GM18861 (cell line): ENCODE results near the gene LRP1B.
"Not testable (repeated sequence)": the region's sequence is repeated elsewhere in the genome, so short reads cannot be mapped to it uniquely, and the experiment has no call there.

Source experiments
- ATAC-seq: cut with Tn5 transposase; IDR thresholded peaks from one replicate; pipeline ENCODE4 v1.9.1; 2021; ENCODE audit not compliant: unreplicated experiment

Gene LRP1B

DNA sequence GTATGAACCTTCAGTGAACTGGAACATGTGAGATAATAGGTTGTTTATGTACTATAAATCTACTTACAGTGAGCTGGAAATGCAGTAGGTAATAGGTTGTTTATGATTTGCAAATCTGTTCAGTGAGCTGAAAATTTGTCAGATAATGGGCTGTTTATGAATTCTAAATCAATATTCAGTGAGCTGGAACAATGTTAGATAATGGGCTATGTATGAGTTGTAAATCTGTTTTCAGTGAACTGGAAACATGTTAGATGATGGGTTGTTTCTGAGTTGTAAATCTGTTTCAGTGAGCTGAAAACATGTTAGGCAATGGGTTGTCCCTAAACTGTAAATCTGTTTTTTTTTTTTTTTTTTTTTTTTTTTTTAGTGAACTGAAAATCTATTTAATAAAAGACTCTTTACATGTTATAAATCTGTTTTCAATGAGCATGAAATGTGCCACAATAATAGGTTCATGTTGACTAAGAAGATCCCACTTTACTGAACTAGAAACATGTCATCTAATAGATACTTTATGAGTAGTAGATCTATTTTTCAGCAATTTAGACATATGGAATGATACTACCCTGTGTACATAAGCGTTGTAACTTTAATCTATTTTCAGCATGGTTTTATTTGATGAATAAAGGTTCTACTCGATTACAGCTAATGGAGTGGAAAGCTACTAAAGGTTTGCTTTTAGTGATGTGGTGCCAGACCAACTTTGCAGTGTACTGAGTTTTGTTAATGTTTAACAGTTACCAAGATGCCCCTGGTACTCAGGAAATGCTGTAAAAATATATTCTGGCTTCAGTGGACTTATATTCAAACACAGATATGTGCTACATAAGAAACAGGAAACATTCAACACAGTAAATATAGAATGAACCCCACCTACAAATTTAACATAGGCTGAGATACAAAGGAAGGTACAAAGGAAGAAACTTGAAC is 1471.8 kb downstream of the LRP1B start:
- peak; percentile 75 for ATAC-seq

DNA sequence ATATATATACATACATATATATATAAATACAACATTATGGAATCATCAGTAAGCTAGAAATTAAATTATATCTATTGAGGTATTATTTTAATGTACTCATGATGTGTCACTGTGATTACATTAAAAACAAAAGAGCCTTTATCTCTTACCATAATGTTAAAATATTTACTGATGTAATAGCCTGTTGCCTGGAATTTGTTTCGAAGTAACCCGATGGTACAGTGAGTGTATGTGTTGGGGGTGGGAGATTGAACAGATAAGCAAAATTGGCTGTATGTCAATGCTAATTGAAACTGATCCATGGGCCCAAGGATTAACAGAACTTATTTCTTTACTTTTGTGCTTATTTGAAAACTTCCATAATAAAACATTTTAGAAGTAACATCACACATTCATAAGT is 1473.2 kb downstream of the LRP1B start:
- ATAC-seq, result no peak

DNA sequence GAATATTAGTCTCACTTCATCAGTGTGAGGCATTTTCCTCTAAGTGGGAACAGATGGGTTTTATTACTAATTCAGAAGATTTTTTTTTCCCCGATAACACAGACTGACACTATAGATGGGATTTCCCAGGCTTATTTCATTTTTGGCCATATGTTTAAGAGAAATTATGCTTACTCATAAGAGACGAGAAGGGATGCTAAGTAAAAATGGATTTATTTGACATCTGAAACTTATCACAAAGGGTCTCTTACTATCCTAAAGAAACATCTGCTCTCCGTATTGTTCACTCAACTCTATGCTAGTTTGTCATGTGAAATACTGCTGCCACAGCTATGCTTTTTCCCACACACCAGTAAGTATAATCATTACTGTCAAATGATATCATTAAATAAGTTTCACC is 1476.3 kb downstream of the LRP1B start:
- no peak for ATAC-seq

DNA sequence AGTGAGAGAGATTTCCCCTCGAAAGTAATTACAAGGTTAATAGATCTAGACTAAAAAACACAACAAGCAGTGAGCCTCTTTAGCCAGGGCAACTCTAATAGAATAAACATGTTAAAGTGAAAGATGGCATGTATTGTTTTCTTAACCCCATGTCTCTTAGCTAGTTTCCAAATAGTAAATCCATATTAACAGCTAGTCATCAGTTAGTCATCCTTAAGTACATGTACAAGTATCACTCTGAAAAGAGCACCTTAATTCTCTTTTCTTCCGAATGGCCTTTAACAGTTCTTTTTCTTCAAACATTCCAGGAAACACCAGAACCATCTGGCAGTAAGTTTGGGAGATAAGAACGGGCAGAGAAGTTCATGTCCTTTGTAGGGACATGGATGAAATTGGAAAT is 1480.0 kb downstream of the LRP1B start:
- ATAC-seq, result no peak

DNA sequence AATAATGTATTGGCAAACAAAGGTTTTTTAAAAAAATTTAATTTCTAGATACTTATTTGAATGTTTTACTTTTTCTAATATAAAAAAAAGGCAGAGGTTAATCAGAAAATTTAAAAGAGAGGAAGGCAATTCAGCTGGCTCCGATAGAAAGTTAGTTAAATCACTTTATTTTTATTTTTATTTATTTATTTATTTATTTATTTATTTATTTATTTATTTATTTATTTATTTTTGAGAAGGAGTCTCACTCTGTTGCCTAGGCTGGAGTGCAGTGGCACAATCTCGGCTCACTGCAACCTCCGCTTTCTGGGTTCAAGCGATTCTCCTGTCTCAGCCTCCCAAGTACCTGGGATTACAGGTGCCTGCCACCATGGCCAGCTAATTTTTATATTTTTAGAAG is 1480.7 kb downstream of the LRP1B start:
- ATAC-seq, result not testable (repeated sequence)

DNA sequence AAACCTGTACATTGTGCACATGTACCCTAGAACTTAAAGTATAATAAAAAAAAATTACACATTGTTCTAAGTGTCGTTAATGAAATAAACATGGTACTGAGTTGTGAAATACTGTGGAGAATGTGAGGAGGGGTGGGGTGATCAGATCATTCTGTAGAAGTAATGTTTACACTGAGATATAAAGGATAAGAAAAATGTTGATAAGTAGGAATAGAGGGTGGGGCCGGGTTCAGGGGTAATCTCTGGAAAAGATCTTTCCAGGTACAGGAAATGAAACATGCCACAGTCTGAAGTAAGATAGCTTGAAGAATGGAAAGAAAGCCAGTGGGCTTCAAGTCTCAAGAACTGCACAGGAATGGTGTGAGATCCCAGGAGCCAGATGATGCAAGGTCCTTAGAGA is 1482.4 kb downstream of the LRP1B start:
- no peak for ATAC-seq

DNA sequence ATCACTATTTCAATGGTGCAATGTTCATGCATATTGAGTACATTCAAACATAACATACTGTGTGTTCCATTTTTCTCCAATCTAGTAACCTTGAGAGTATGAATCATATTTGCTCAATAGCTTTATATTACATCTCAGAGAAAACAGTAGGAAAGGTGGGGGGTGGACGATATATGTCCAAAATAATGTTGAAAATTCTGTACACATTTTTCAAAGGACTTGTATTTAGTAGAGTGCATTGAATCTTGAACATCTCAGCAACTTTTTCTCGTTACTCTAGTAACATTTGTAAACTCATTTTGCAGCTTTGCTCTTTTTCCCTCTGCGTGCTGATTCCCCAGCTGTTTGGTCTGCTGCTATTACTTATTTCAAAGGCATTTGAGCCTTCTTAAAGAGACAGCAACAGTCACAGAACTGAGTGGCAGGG is 1487.0 kb downstream of the LRP1B start:
- ATAC-seq, result no peak

DNA sequence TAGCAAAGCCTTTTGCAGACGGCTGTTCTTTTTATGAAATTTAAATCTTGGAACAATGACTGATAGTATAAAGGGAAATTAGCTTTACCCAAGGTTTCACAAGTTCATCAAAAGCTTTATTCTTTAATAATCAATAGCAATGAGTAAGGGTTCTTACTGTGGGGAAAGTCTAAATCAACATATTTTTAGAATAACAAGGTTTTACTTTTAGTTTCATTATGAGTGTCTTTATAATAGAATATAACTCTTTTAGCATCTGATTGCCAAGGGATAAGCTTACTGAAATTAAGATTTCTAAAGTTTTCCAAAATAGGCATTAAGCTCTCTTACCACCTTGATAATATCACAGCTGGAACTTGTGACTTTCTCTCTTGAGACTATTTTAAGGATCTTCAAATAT is 1489.7 kb downstream of the LRP1B start:
- peak; percentile 66 for ATAC-seq

DNA sequence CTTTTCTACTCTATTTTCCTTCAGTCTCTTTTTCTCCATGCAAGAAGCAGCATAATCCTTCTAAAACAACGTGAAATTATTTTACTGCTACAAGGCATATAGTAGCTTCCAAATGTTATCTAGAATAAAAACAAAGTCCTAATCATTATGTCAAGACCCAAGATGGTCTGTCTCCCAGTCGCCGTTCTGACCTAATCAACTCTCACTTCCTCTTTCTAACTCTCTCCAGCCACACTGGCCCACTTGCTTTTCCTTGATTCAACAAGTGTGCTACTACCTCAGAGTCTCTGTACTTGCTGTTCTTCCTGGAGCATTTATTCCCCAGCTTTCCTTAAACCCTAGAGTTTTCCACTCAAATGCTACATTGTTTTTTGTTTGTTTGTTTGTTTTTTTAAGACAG is 1491.2 kb downstream of the LRP1B start:
- ATAC-seq, result peak; percentile 84

DNA sequence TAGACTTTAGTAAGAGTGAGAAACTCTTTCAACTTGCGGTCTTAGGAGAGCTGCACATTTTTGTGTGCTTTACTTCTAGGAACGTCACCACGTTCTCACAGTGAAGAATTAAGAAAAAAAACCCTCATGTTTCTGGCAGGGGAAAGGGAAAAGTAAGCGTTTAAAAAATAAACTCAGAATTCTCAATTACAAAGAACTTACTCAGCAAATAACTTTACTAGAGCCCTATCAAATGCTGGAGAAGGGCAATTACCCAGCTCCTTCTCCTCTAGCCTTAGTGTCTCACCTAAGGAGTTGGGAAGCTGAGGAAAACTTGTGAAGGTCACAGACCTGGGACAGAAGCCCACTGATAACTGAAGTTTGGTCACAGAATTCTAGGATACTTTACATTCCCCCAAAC is 1500.3 kb downstream of the LRP1B start:
- ATAC-seq, result no peak

DNA sequence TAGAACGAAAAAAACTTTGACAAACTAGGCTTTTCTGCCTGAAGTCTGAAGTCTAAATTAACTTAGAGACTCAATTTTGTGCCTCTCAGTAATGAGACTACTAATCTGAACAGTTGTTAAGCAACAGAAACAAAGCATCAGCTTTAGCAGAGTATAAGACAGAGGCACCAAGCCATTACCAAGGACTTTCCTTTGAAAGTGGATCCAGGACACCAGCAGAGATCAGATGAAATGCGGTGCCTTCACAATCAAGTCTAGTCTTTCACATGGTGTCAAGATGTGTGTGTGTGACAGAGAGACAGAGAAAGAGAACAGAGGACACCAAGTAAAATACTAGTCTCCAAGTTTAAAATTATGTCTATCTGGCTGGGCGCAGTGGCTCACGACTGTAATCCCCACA is 1502.9 kb downstream of the LRP1B start:
- ATAC-seq, result no peak

DNA sequence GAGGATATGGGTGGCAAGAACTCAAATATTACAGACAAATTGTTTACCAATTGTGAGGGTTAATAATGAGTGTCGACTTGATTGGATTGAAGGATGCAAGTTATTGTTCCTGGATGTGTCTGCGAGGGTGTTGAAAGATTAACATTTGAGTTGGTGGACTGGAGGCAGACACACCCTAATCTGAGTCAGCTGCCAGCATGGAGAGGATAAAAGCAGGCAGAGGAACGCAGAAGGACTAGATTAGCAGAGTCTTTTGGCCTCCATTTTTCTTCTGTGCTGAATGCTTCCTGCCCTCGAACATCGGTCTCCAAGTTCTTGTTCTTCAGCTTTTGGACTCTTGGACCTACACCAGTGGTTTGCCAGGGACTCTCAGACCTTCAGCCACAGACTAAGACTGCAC is 1503.7 kb downstream of the LRP1B start:
- no peak for ATAC-seq

DNA sequence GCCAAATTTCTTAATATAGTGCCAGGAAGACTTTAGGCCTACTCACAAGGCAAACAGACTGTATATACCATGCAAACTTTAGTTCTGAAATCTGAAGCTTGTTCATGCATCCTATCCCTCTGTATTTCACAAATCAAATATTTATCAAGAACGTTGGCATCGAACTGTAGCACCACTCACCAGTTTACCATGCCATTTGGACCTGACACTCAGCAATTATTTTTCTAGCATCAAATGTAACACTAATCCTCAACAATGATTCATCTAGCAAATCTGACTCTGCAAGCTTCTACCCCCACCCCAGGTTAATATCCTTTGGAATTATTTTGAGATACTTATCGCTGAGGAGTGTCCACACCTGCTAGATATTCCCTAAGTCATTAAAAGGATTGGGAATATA is 1506.6 kb downstream of the LRP1B start:
- no peak for ATAC-seq

DNA sequence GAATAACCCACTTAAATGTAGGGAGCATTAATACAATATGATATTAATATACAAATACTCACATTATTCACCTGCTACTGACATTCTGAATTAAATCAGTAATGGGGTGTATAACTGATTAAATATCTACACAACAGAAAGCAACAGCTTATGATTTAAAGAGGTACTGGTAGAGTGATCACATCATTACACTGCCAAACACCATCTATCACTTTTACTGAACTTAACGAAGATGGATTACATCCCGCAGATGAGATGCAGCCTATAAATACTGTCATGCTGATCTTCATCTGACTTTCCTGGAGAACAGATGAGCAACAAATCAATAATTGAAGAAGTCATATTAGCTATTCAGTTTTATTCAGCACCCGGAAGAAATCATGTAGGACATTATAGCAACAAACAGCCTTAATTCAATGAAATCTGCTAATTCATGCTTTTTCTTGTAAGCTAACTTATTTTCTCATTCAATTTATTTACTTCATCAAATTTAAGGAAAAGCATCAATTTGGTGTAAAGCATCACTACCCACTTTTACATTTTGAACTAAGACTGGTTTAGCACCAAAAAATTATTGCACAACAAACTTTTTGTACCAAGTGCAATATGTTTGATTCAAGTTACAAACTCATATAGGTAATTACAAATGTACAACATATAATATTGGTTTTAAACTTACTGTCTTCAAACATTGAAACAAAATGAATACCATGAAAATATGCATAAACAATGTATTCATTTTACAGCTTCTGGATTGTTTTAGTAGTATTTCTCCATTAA is 1509.0 kb downstream of the LRP1B start:
- ATAC-seq, result no peak

DNA sequence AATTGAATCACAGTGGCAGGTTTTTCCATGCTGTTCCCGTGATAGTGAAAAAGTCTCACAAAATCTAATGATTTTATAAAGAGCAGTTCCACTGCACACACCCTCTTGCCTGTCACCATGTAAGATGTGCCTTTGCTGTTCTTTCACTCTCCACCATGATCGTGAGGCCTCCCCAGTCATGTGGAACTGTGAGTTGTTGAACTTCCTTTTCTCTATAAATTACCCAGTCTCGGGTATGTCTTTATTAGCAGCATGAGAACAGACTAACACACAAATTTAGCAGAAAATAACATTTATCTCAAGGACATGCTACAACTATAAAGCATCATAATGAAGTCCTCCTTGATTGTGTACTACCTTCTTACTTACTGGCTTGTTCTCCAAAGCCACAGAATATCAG is 1526.0 kb downstream of the LRP1B start:
- ATAC-seq, result peak; percentile 69

DNA sequence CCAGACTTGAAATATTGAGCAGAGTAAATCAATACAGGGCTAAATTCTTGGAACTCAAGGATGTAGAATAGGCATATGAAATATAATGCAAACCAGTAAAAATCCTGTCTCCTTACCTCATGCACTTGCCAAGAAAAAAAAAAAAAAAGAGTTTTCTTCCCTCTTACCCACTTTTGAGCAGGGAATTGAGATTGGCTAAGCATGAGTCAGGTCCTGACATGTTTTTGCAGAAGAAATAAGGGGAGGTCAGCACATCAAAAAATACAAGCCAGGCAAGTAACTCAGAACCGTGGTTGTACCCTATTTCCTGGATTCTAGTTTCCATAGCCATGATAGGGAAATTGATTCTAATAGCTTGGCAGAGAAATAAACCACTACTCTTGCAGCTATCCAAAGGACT is 1526.7 kb downstream of the LRP1B start:
- ATAC-seq, result no peak

DNA sequence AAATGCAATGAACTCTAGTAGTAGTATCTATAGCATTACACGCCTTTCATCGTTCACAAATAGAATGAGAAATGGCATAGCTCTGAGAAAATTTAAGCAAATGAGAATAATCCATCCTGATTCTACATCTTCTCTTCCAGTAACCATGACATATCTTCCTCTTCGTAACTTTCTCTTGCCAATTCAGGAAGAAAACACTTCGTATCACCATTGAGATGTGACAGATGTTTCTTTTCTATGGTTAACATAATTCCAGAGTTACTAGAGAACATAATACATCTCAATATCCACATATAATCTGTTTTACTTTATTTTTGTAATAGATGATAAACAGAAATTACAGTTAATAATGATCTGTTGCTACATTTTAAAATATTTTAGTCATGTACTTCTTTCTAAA is 1527.4 kb downstream of the LRP1B start:
- ATAC-seq, result no peak

DNA sequence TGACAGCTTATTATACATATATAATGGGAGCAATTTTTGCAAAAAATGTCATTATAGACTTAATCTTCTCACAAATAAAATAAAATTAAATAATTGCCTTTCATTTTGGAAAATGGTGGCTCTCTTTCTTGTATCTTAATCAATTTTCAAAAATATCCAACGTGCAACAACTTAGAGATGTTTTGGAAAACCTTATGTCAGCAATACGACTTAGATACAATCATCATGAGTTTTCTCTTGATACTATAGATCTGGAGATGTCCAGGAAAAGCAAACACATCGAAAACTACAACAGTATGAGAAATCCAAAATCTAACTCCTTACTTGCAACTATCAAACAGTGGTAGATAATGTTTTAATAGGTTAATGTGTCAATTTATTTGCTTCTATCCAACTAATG is 1529.0 kb downstream of the LRP1B start:
- ATAC-seq, result no peak

DNA sequence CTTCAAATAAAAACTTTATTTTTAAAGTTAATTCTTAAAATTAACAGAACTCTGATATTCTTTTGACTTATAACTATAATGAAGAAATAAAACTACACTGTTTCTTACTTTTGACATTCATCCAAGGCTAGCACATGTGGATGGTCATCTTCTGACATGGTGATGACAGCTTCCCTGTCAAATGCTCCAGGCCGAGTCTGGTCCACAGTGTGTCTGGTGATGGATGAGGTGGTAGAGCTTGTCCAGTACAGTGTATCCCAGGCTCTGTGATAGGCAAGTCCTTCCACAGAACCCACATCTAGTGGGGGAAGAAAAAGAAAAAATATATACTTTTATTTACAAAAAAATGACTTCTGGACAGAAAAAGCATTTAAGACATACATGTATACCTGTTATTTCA is 1529.5 kb downstream of the LRP1B start:
- no peak for ATAC-seq

DNA sequence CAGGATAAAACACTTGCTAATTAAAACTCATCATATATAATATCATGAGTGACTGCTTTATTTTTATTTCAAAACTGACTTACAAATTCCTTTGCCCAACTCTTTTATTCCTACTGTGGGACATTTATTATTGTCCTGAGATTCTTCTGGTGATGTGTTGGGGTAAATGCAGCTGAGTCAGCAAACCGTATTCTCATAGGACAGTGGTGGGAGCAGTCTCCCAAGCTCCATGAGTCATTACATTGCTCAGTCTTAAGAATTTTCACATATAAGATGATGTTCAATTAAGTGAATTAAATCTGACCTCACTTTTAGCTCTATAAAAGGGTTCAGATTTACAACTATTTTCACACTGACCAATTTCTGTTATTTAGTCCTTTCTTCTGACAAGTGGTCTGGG is 1530.7 kb downstream of the LRP1B start:
- ATAC-seq, result no peak

DNA sequence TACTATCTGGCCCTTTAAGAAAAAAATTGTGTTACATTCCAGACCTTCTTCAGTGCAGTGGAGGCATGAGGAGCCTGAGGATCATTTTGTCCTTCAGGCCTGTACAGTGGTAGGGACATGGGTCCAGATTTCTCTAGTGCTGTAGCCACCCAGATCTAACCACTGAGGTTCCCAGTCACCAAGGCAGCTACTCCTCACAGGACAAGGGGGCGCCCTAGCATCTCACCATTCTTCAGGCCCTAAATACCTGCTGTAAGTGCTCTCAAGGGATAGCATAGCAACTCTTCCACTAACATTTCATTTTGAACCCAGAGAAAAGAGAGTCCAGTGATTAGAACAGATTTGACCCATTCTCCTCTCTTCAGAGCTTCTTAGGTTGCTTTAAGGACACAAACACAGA is 1533.0 kb downstream of the LRP1B start:
- ATAC-seq, result no peak

DNA sequence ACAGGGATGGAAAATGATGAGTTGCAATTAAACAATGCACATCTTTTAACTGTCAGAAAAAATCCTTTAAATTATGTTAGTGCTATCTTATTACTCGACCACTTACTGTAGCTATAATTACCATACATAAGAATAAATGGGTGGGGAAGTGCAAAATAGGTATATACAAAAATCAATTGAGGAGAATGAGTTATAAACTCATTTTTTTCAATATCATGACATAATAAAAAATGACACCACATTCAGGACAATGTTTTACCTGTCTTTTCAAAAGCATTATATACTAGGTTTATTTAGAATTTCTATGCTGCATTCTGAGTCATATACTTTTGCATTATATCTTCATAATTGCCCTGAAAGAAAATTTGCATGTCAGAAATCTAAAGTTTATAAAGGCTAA is 1533.6 kb downstream of the LRP1B start:
- no peak for ATAC-seq
